DOHH2 (cell line): ENCODE data around the gene COPS3.

ENCODE experiments used
- H3F3A ChIP-seq: fragments of 200-600 bp; sonication (generic), shearing (Covaris generic); 2 replicates; pipeline ENCODE4 v1.6.0; 2016; ENCODE audit warnings: antibody characterized with exemption, mild to moderate bottlenecking; ENCODE audit not compliant: control insufficient read depth, insufficient read depth
- H3K27ac ChIP-seq: fragments of 200-600 bp; sonication (generic); 2 replicates; pipeline ENCODE4 v1.5.1; 2014; ENCODE audit warnings: low read depth, mild to moderate bottlenecking, low read length, moderate library complexity
- H3K27me3 ChIP-seq: fragments of 200-600 bp; sonication (generic); 2 replicates; pipeline ENCODE4 v1.6.1; 2014; ENCODE audit warnings: mild to moderate bottlenecking, low read length, mixed read lengths; ENCODE audit not compliant: control insufficient read depth
- H3K36me3 ChIP-seq: fragments of 200-600 bp; sonication (generic); 2 replicates; pipeline ENCODE4 v1.6.1; 2014; ENCODE audit warnings: mild to moderate bottlenecking, low read length, moderate library complexity, mixed read lengths; ENCODE audit not compliant: control insufficient read depth
- H3K4me1 ChIP-seq: fragments of 200-600 bp; sonication (generic); 2 replicates; pipeline ENCODE4 v1.6.1; 2014; ENCODE audit warnings: mild to moderate bottlenecking, low read length, mixed read lengths; ENCODE audit not compliant: control insufficient read depth
- H3K4me2 ChIP-seq: fragments of 200-600 bp; sonication (generic); 2 replicates; pipeline ENCODE4 v1.6.0; 2014; ENCODE audit warnings: mild to moderate bottlenecking, low read length, moderate library complexity
- H3K4me3 ChIP-seq: fragments of 200-600 bp; sonication (generic); 2 replicates; pipeline ENCODE4 v1.5.1; 2014; ENCODE audit warnings: mild to moderate bottlenecking, low read length, mixed read lengths
- H3K79me2 ChIP-seq: fragments of 200-600 bp; sonication (generic); 2 replicates; pipeline ENCODE4 v1.6.1; 2014; ENCODE audit warnings: mild to moderate bottlenecking, low read length, mixed read lengths; ENCODE audit not compliant: control insufficient read depth
- H3K9me2 ChIP-seq: fragments of 200-600 bp; sonication (generic); replicated peaks from 2 replicates; pipeline ENCODE4 v1.6.1; 2014; ENCODE audit warnings: mild to moderate bottlenecking, low read length, mixed read lengths; ENCODE audit not compliant: control insufficient read depth
- H3K9me3 ChIP-seq: fragments of 200-600 bp; sonication (generic); 2 replicates; pipeline ENCODE4 v1.6.1; 2014; ENCODE audit warnings: antibody characterized with exemption, low read length, mixed read lengths; ENCODE audit not compliant: control insufficient read depth, insufficient read depth
- H4K20me1 ChIP-seq: fragments of 200-600 bp; sonication (generic); 2 replicates; pipeline ENCODE4 v1.6.0; 2014; ENCODE audit warnings: low read depth, mild to moderate bottlenecking, antibody characterized with exemption, low read length, moderate library complexity; ENCODE audit not compliant: control insufficient read depth, insufficient read depth
- CTCF ChIP-seq: fragments of 200-600 bp; sonication (generic); IDR thresholded peaks from one replicate; pipeline ENCODE4 v1.5.1; 2014; ENCODE audit warnings: antibody characterized with exemption, mild to moderate bottlenecking, low read depth, low read length; ENCODE audit not compliant: poor library complexity, severe bottlenecking
- EZH2phosphoT487 ChIP-seq: fragments of 200-600 bp; sonication (generic); IDR thresholded peaks from 2 replicates; pipeline ENCODE4 v1.6.1; 2017; ENCODE audit warnings: borderline replicate concordance, mild to moderate bottlenecking, antibody characterized with exemption, low read length, moderate library complexity, mixed read lengths

The COPS3 gene

GRCh38 chr17:17254036-17254435 is 27.0 kb downstream of the COPS3 start:
- peaks cover 76% of the 10 kb centered on the region for H3K36me3 ChIP-seq
- TF ChIP-seq EZH2phosphoT487 (no peak), CTCF (no peak)
- no peaks in the 10 kb centered on the region for H3K4me1 ChIP-seq
- H4K20me1 ChIP-seq = no peaks in the 10 kb centered on the region
- no peak overlapping the region for H3K4me3 ChIP-seq
- H3F3A ChIP-seq = no peaks in the 10 kb centered on the region; the same call in 1 of the 2 replicates
- H3K4me2 ChIP-seq = no peak overlapping the region
- no peaks in the 10 kb centered on the region for H3K9me2 ChIP-seq
- no peaks in the 10 kb centered on the region for H3K9me3 ChIP-seq
- no peaks in the 10 kb centered on the region for H3K27me3 ChIP-seq
- H3K79me2 ChIP-seq = no peaks in the 10 kb centered on the region
- H3K27ac ChIP-seq = no peak overlapping the region

GRCh38 chr17:17253406-17253805 is 27.6 kb downstream of the COPS3 start:
- H3K4me1 ChIP-seq = no peaks in the 10 kb centered on the region
- H4K20me1 ChIP-seq = no peaks in the 10 kb centered on the region
- H3K27ac ChIP-seq = no peak overlapping the region
- no peak overlapping the region for H3K4me2 ChIP-seq
- no peaks in the 10 kb centered on the region for H3K9me2 ChIP-seq
- no peaks in the 10 kb centered on the region; the same call in 1 of the 2 replicates for H3F3A ChIP-seq
- H3K27me3 ChIP-seq = no peaks in the 10 kb centered on the region
- H3K79me2 ChIP-seq = no peaks in the 10 kb centered on the region
- H3K9me3 ChIP-seq = no peaks in the 10 kb centered on the region
- no peak overlapping the region for H3K4me3 ChIP-seq
- no peak for TF ChIP-seq CTCF
- no peak for TF ChIP-seq EZH2phosphoT487
- H3K36me3 ChIP-seq = peaks cover 76% of the 10 kb centered on the region

GRCh38 chr17:17252149-17252661 is 28.8 kb downstream of the COPS3 start:
- Histone ChIP-seq H3K4me3 (no peak overlapping the region), H3F3A (peaks cover 1% of the 10 kb centered on the region; the same call in 1 of the 2 replicates), H3K79me2 (no peaks in the 10 kb centered on the region), H3K27ac (no peak overlapping the region), H3K36me3 (peaks cover 81% of the 10 kb centered on the region), H3K9me2 (no peaks in the 10 kb centered on the region), H3K4me1 (no peaks in the 10 kb centered on the region), H3K9me3 (no peaks in the 10 kb centered on the region), H4K20me1 (no peaks in the 10 kb centered on the region), H3K27me3 (no peaks in the 10 kb centered on the region), H3K4me2 (no peak overlapping the region)
- TF ChIP-seq CTCF = no peak
- TF ChIP-seq EZH2phosphoT487 = no peak

- TF ChIP-seq EZH2phosphoT487 (no peak), CTCF (no peak)
- no peak overlapping the region for H3K4me2 ChIP-seq
- no peaks in the 10 kb centered on the region for H3K79me2 ChIP-seq
- no peak overlapping the region for H3K27ac ChIP-seq
- H3K4me3 ChIP-seq = no peak overlapping the region
- peaks cover 22% of the 10 kb centered on the region for H3F3A ChIP-seq
- no peaks in the 10 kb centered on the region for H3K27me3 ChIP-seq
- H3K9me3 ChIP-seq = no peaks in the 10 kb centered on the region
- H4K20me1 ChIP-seq = no peaks in the 10 kb centered on the region
- H3K4me1 ChIP-seq = no peaks in the 10 kb centered on the region
- H3K36me3 ChIP-seq = peaks cover 53% of the 10 kb centered on the region
- H3K9me2 ChIP-seq = no peaks in the 10 kb centered on the region
These were observed 34.2 kb downstream of the COPS3 start for GRCh38 chr17:17246879-17247278.
